Tibial nerve (tissue), 4 donors: ENCODE results near the gene SLX9.

Source experiments
- EP300 ChIP-seq, 2 donors: sonication (generic); formaldehyde crosslinking; IDR thresholded peaks; one replicate each; pipeline ENCODE4 v1.6.1; 2017; ENCODE audit warnings: antibody characterized with exemption in 2 of 2, mild to moderate bottlenecking in 1 of 2
- POLR2A ChIP-seq, 2 donors: fragments of 450-650 bp; IDR thresholded peaks; one replicate each; pipeline ENCODE4 v1.6.1; 2017; ENCODE audit warnings: antibody characterized with exemption in 2 of 2, mild to moderate bottlenecking in 2 of 2, moderate library complexity in 2 of 2
- TF ChIP-seq, protein P1 (sequence below), 5 experiments: fragments of 200-600 bp in 3 of 5; fragments of 450-650 bp in 2 of 5; sonication (generic) in 3 of 5; IDR thresholded peaks; one replicate each; pipeline ENCODE4 v1.5.1; 2016 to 2019; ENCODE audit warnings: antibody characterized with exemption in 5 of 5, mild to moderate bottlenecking in 3 of 5, moderate library complexity in 2 of 5

DNA sequence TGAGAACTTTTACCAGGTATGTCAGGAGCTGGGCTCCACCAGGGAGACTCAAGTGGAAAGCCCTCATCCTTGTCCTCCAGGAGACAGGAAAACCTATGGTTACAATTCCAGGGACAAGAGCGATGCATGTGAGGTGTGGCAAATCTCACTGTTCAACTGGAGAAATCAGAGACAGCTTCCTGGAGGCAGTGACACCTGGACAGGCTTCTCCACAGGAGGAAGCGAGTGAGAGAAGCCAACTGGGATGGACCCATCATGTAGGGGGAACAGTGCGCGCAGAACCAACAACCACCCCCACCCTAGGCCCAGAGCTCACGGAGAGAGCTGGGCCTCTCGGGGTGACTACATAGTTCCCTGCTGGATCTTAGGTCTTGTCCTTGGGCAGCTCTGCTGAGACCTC is 5.6 kb upstream of the SLX9 start:
- TF ChIP-seq, protein P1, sequence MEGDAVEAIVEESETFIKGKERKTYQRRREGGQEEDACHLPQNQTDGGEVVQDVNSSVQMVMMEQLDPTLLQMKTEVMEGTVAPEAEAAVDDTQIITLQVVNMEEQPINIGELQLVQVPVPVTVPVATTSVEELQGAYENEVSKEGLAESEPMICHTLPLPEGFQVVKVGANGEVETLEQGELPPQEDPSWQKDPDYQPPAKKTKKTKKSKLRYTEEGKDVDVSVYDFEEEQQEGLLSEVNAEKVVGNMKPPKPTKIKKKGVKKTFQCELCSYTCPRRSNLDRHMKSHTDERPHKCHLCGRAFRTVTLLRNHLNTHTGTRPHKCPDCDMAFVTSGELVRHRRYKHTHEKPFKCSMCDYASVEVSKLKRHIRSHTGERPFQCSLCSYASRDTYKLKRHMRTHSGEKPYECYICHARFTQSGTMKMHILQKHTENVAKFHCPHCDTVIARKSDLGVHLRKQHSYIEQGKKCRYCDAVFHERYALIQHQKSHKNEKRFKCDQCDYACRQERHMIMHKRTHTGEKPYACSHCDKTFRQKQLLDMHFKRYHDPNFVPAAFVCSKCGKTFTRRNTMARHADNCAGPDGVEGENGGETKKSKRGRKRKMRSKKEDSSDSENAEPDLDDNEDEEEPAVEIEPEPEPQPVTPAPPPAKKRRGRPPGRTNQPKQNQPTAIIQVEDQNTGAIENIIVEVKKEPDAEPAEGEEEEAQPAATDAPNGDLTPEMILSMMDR (IDR thresholded peaks at IDR 0.05), result no peak
- TF ChIP-seq EP300 (IDR thresholded peaks at IDR 0.05) (no peak), POLR2A (IDR thresholded peaks at IDR 0.05) (no peak)
